A204.1 (cell line): ENCODE results near the gene NR2F1.

Experiments
- FAIRE-seq: peaks from 2 replicates; lab custom pipeline; 2012; peaks lifted over from hg19 to GRCh38; lab: Jason Lieb, UNC

The NR2F1 gene

GRCh38 chr5:93604644-93605515 is 21.9 kb downstream of the NR2F1 start:
- FAIRE-seq: no peak

- no peak for FAIRE-seq
Measured at GRCh38 chr5:93606382-93606752, 23.3 kb downstream of the NR2F1 start.

GRCh38 chr5:93607367-93608258 is 24.6 kb downstream of the NR2F1 start:
- FAIRE-seq: peak; percentile 88

GRCh38 chr5:93608855-93609254 is 25.8 kb downstream of the NR2F1 start:
- no peak for FAIRE-seq

- no peak for FAIRE-seq
Measured at GRCh38 chr5:93609762-93610161, 26.7 kb downstream of the NR2F1 start.

- no peak for FAIRE-seq
Measured at GRCh38 chr5:93610581-93611272, 27.7 kb downstream of the NR2F1 start.

- peak; percentile 14 for FAIRE-seq
Measured at GRCh38 chr5:93611273-93611975, 28.4 kb downstream of the NR2F1 start.

GRCh38 chr5:93611976-93612854 is 29.2 kb downstream of the NR2F1 start:
- FAIRE-seq: no peak

GRCh38 chr5:93612855-93613243 is 29.8 kb downstream of the NR2F1 start:
- FAIRE-seq: no peak

- no peak for FAIRE-seq
Measured at GRCh38 chr5:93616538-93617174, 33.6 kb downstream of the NR2F1 start.

GRCh38 chr5:93620487-93621326 is 37.7 kb downstream of the NR2F1 start:
- FAIRE-seq: no peak

GRCh38 chr5:93621327-93621798 is 38.3 kb downstream of the NR2F1 start:
- no peak for FAIRE-seq

GRCh38 chr5:93622240-93622885 is 39.3 kb downstream of the NR2F1 start:
- FAIRE-seq: no peak

- no peak for FAIRE-seq
Measured at GRCh38 chr5:93623153-93623552, 40.1 kb downstream of the NR2F1 start.

GRCh38 chr5:93626801-93627200 is 43.8 kb downstream of the NR2F1 start:
- no peak for FAIRE-seq

GRCh38 chr5:93632327-93632726 is 49.3 kb downstream of the NR2F1 start:
- no peak for FAIRE-seq

- no peak for FAIRE-seq
Measured at GRCh38 chr5:93635991-93636390, 53.0 kb downstream of the NR2F1 start.

GRCh38 chr5:93636837-93637236 is 53.8 kb downstream of the NR2F1 start:
- no peak for FAIRE-seq

GRCh38 chr5:93637697-93638096 is 54.7 kb downstream of the NR2F1 start:
- no peak for FAIRE-seq
